CD14-positive monocyte (primary cell): ENCODE measurements around the gene RPTOR. TPM values are rescaled to one million over a fixed set of nuclear protein-coding genes. Genes with fewer than 3 reads are reported as not detected.

Experiments
- DNase-seq, 3 donors: peaks; one replicate each; pipeline ENCODE4 v3.0.0-alpha.2; 2011 to 2022
- H2AFZ ChIP-seq: 2 replicates; pipeline ENCODE4 v1.6.0; 2012; ENCODE audit warnings: mild to moderate bottlenecking, low read depth, low read length, inconsistent platforms; ENCODE audit not compliant: insufficient read depth, poor library complexity, severe bottlenecking
- H3K27ac ChIP-seq, 2 donors: 1 replicate in 1 of 2; 2 replicates in 1 of 2; pipeline ENCODE4 v1.5.1; 2012 to 2013; ENCODE audit warnings: low read length in 2 of 2, control low read depth in 1 of 2, inconsistent platforms in 1 of 2, low read depth in 1 of 2, mild to moderate bottlenecking in 1 of 2
- H3K27me3 ChIP-seq, 2 donors: one replicate each; pipeline versions ENCODE4 v1.6.0 to v1.6.1; 2011 to 2013; ENCODE audit warnings: low read length in 2 of 2; ENCODE audit not compliant: control insufficient read depth in 2 of 2, insufficient read depth in 2 of 2
- H3K36me3 ChIP-seq, 2 donors: replicated peaks in 1 of 2; 1 replicate in 1 of 2; 2 replicates in 1 of 2; pipeline versions ENCODE4 v1.5.1 to v1.6.1; 2012 to 2013; ENCODE audit warnings: low read length in 2 of 2, control low read depth in 1 of 2, inconsistent platforms in 1 of 2, mild to moderate bottlenecking in 1 of 2; ENCODE audit not compliant: insufficient read depth in 2 of 2, control insufficient read depth in 1 of 2
- H3K4me1 ChIP-seq, 2 donors: 1 replicate in 1 of 2; 2 replicates in 1 of 2; pipeline versions ENCODE4 v1.5.1 to v1.6.1; 2012 to 2013; ENCODE audit warnings: low read length in 2 of 2, control low read depth in 1 of 2, inconsistent platforms in 1 of 2, mild to moderate bottlenecking in 1 of 2, moderate library complexity in 1 of 2; ENCODE audit not compliant: insufficient read depth in 2 of 2, control insufficient read depth in 1 of 2
- H3K4me2 ChIP-seq: replicated peaks from 2 replicates; pipeline ENCODE3; 2012; ENCODE audit warnings: low read length, moderate library complexity, mild to moderate bottlenecking; ENCODE audit not compliant: poor library complexity, severe bottlenecking; ENCODE audit errors: extremely low read depth
- H3K4me3 ChIP-seq, 3 experiments: fragments of 200-600 bp in 1 of 3; sonication (generic) in 1 of 3; replicated peaks in 1 of 3; 1 replicate in 2 of 3; 2 replicates in 1 of 3; pipeline ENCODE4 v1.5.1; 2011 to 2013; ENCODE audit warnings: low read length in 3 of 3, mild to moderate bottlenecking in 3 of 3, control low read depth in 2 of 3, low read depth in 2 of 3, inconsistent platforms in 1 of 3, moderate library complexity in 1 of 3
- H3K79me2 ChIP-seq: 2 replicates; pipeline ENCODE4 v1.6.0; 2012; ENCODE audit warnings: mild to moderate bottlenecking, control low read depth, inconsistent platforms, low read length, moderate library complexity; ENCODE audit not compliant: insufficient read depth
- H3K9ac ChIP-seq: 2 replicates; pipeline ENCODE4 v1.6.0; 2017; ENCODE audit warnings: low read length, mild to moderate bottlenecking; ENCODE audit not compliant: insufficient read depth, poor library complexity, severe bottlenecking
- H3K9me3 ChIP-seq, 2 donors: replicated peaks in 1 of 2; 1 replicate in 1 of 2; 2 replicates in 1 of 2; pipeline versions ENCODE4 v1.5.1 to v1.6.1; 2012 to 2013; ENCODE audit warnings: low read length in 2 of 2, control low read depth in 1 of 2; ENCODE audit not compliant: control insufficient read depth in 1 of 2, insufficient read depth in 1 of 2
- H4K20me1 ChIP-seq: 2 replicates; pipeline ENCODE4 v1.6.0; 2012; ENCODE audit warnings: mild to moderate bottlenecking, low read length, control low read depth, moderate library complexity; ENCODE audit not compliant: insufficient read depth
- H3K27ac Mint-ChIP-seq, 7 donors: one replicate each; pipeline ENCODE4 v1.8.0; 2020; ENCODE audit warnings: mild to moderate bottlenecking in 7 of 7, mixed read lengths in 7 of 7, moderate library complexity in 6 of 7, inconsistent platforms in 2 of 7
- H3K27me3 Mint-ChIP-seq, 3 donors: one replicate each; pipeline ENCODE4 v1.8.0; 2021 to 2022; ENCODE audit warnings: low read depth in 3 of 3, mild to moderate bottlenecking in 3 of 3, mixed read lengths in 3 of 3, moderate library complexity in 3 of 3, inconsistent platforms in 1 of 3
- H3K36me3 Mint-ChIP-seq, 2 donors: one replicate each; pipeline ENCODE4 v1.8.0; 2020; ENCODE audit warnings: mixed read lengths in 2 of 2, inconsistent platforms in 1 of 2, mild to moderate bottlenecking in 1 of 2
- H3K4me1 Mint-ChIP-seq: one replicate; pipeline ENCODE4 v1.8.0; 2020; ENCODE audit warnings: mild to moderate bottlenecking, mixed read lengths
- H3K4me3 Mint-ChIP-seq, 2 donors: one replicate each; pipeline ENCODE4 v1.8.0; 2020; ENCODE audit warnings: mild to moderate bottlenecking in 2 of 2, mixed read lengths in 2 of 2, moderate library complexity in 1 of 2
- H3K9me3 Mint-ChIP-seq, 7 donors: one replicate each; pipeline ENCODE4 v1.8.0; 2020 to 2022; ENCODE audit warnings: mixed read lengths in 7 of 7, mild to moderate bottlenecking in 6 of 7, moderate library complexity in 6 of 7, inconsistent platforms in 2 of 7
- CTCF ChIP-seq: fragments of 200-600 bp; IDR thresholded peaks from one replicate; pipeline ENCODE4 v1.8.0; 2022; ENCODE audit warnings: antibody characterized with exemption, mild to moderate bottlenecking
- WGBS: methylation state at CpG from one replicate; pipeline ENCODE4 v1.1.5; 2013; ENCODE audit warnings: missing lambda C conversion rate; ENCODE audit not compliant: insufficient coverage; 5-methylcytosine and 5-hydroxymethylcytosine counted together
- intact Hi-C, 2 donors: fragments of 100-400 bp; cut with micrococcal nuclease; formaldehyde crosslinking; loops; one replicate each; pipeline versions ENCODE4 v1.15.0 to v1.15.1; 2023
- polyA plus RNA-seq, 3 donors: library from polyadenylated mRNA; depleted of rRNA in 1 of 3; unstranded in 2 of 3; stranded (reverse) in 1 of 3; fragments of 300-500 nt in 2 of 3; fragments of >200 nt in 1 of 3; fragmentation: Illumina TruSeq in 2 of 3; gene quantifications; 1 replicate in 2 of 3; 2 replicates in 1 of 3; pipeline ENCODE4 v1.2.3, GENCODE V29; 2012 to 2021

RPTOR gene
- polyA plus RNA-seq, 3 donors = 1.1 to 8.7 (median 2.6) TPM

DNA sequence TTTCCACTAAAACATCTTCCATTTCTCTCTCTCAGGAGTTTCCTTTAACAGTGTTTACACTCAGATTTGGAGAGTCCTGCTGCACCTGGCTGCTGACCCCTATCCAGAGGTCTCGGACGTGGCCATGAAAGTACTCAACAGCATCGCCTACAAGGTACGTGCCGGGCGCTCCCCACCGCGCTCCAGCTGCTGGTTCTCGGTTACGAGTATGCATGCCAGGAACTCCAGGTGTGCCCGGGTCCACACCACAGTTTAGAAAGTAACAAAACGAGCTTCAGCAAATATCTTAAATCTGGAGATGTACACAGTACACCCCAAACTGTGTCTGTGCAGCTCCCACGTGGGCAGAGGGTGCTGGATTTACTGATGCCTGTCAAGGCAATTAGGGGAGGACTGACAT is 364.1 kb downstream of the RPTOR start:
- peaks cover 0 to 9% (median 2%) of the 10 kb centered on the region in 7 donors for H3K9me3 Mint-ChIP-seq
- no peak overlapping the region for H3K4me2 ChIP-seq
- H3K4me3 ChIP-seq = no peak overlapping the region
- peaks cover 0 to 1% (median 0%) of the 10 kb centered on the region in 3 donors for H3K27me3 Mint-ChIP-seq
- DNase-seq = no peak
- WGBS = 97% methylated on average over 12 of the region's 13 CpGs
- peaks cover 51 to 53% of the 10 kb centered on the region in 2 donors for H3K36me3 Mint-ChIP-seq
- no peaks in the 10 kb centered on the region for H4K20me1 ChIP-seq
- no peaks in the 10 kb centered on the region for H3K4me1 Mint-ChIP-seq
- no peak overlapping the region for H3K27ac ChIP-seq
- H3K27me3 ChIP-seq = no peaks in the 10 kb centered on the region
- no peak overlapping the region for H3K9ac ChIP-seq
- no peak for TF ChIP-seq CTCF
- H3K4me1 ChIP-seq = no peaks in the 10 kb centered on the region
- intact Hi-C loops = no loop called here
- H3K79me2 ChIP-seq = no peaks in the 10 kb centered on the region
- H3K36me3 ChIP-seq = peaks cover 15 to 62% of the 10 kb centered on the region in 2 donors
- H3K4me3 Mint-ChIP-seq = no peak overlapping the region
- peak overlapping the region in 1 of 7 donors; percentile 45 for H3K27ac Mint-ChIP-seq
- H2AFZ ChIP-seq = no peak overlapping the region
- H3K9me3 ChIP-seq = peaks cover 0 to 1% of the 10 kb centered on the region in 2 donors

GRCh38 chr17:80909635-80910034 is 365.0 kb downstream of the RPTOR start:
- H3K9ac ChIP-seq = no peak overlapping the region

More at GRCh38 chr17:80909635-80910034, 365.0 kb downstream of the RPTOR start:
- DNase-seq = no peak
- no peak overlapping the region for H3K27ac ChIP-seq
- no peaks in the 10 kb centered on the region for H3K4me1 ChIP-seq
- WGBS = 100% methylated on average over 2 of the region's 2 CpGs
- peak overlapping the region in 1 of 7 donors; percentile 21 for H3K27ac Mint-ChIP-seq
- H3K9me3 ChIP-seq = peaks cover 0 to 10% of the 10 kb centered on the region in 2 donors
- intact Hi-C loops = no loop called here
- TF ChIP-seq CTCF = no peak
- no peaks in the 10 kb centered on the region for H3K4me1 Mint-ChIP-seq
- no peaks in the 10 kb centered on the region for H4K20me1 ChIP-seq
- peaks cover 0 to 1% (median 0%) of the 10 kb centered on the region in 3 donors for H3K27me3 Mint-ChIP-seq
- H3K79me2 ChIP-seq = no peaks in the 10 kb centered on the region
- peaks cover 49 to 54% of the 10 kb centered on the region in 2 donors for H3K36me3 Mint-ChIP-seq
- peaks cover 3 to 17% (median 8%) of the 10 kb centered on the region in 7 donors for H3K9me3 Mint-ChIP-seq
- H3K36me3 ChIP-seq = peaks cover 21 to 67% of the 10 kb centered on the region in 2 donors
- H3K27me3 ChIP-seq = no peaks in the 10 kb centered on the region
- no peak overlapping the region for H3K4me3 ChIP-seq
- H3K4me2 ChIP-seq = no peak overlapping the region
- no peak overlapping the region for H3K4me3 Mint-ChIP-seq
- H2AFZ ChIP-seq = no peak overlapping the region
